SU-DHL-6 (cell line): ENCODE results near the gene PHF20.

ENCODE experiments used
- EZH2phosphoT487 ChIP-seq: fragments of 200-600 bp; sonication (generic), shearing (Covaris generic); conservative IDR thresholded peaks from 2 replicates; pipeline ENCODE4 v1.6.1; 2018; ENCODE audit warnings: mild to moderate bottlenecking, antibody characterized with exemption, low read length, moderate library complexity, mixed read lengths
- TF ChIP-seq, protein P1 (sequence below): fragments of 200-600 bp; sonication (generic); IDR thresholded peaks from one replicate; pipeline ENCODE4 v1.5.1; 2017; ENCODE audit warnings: antibody characterized with exemption, mild to moderate bottlenecking, low read length, moderate library complexity; ENCODE audit not compliant: insufficient read depth, poor library complexity, severe bottlenecking

DNA sequence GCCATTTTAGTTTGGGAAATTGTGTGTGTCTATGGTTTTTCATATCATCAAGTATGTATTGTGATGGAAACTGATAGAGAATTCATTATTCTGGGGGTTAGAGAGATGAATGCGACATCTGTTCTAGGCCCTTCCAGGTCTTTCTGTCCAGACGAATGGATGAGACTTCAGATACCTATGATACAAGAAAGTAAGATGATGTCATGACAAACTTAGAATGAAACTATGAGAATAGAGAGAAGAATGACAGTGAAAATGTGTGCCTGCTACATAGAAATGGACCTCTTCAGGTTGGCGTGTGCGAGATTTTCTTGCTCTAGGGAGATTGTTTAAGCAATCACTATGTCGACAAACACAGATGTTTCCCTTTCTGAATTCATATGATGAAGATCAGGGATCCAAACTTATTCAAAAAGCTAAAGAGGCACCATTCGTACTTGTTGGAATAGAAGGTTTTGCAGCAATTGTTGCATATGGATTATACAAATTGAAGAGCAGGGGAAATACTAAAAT, 106.4 kb downstream of the PHF20 start:
- TF ChIP-seq, protein P1, sequence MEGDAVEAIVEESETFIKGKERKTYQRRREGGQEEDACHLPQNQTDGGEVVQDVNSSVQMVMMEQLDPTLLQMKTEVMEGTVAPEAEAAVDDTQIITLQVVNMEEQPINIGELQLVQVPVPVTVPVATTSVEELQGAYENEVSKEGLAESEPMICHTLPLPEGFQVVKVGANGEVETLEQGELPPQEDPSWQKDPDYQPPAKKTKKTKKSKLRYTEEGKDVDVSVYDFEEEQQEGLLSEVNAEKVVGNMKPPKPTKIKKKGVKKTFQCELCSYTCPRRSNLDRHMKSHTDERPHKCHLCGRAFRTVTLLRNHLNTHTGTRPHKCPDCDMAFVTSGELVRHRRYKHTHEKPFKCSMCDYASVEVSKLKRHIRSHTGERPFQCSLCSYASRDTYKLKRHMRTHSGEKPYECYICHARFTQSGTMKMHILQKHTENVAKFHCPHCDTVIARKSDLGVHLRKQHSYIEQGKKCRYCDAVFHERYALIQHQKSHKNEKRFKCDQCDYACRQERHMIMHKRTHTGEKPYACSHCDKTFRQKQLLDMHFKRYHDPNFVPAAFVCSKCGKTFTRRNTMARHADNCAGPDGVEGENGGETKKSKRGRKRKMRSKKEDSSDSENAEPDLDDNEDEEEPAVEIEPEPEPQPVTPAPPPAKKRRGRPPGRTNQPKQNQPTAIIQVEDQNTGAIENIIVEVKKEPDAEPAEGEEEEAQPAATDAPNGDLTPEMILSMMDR: no peak
- no peak for TF ChIP-seq EZH2phosphoT487
